Ascending aorta (tissue), 2 donors: ENCODE results near the gene TMPRSS11A. TPM values are rescaled to one million over a fixed set of nuclear protein-coding genes. Genes with fewer than 3 reads are reported as not detected.

Source experiments
- DNase-seq, 2 donors: peaks; one replicate each; pipeline ENCODE4 v3.0.0-alpha.2; 2019; ENCODE audit warnings: low spot score in 2 of 2
- H3K27ac ChIP-seq, 2 donors: fragments of 200-600 bp; sonication (generic); one replicate each; pipeline ENCODE4 v1.5.1; 2016 to 2017; ENCODE audit warnings: mild to moderate bottlenecking in 1 of 2
- H3K27me3 ChIP-seq: fragments of 200-600 bp; sonication (generic); one replicate; pipeline ENCODE4 v1.5.1; 2017
- H3K36me3 ChIP-seq, 2 donors: fragments of 200-600 bp; sonication (generic); one replicate each; pipeline ENCODE4 v1.5.1; 2016
- H3K4me1 ChIP-seq, 2 donors: fragments of 200-600 bp; sonication (generic); one replicate each; pipeline ENCODE4 v1.5.1; 2016 to 2017; ENCODE audit warnings: mild to moderate bottlenecking in 1 of 2
- H3K4me3 ChIP-seq, 2 donors: fragments of 200-600 bp; sonication (generic); one replicate each; pipeline ENCODE4 v1.5.1; 2016 to 2017; ENCODE audit warnings: mild to moderate bottlenecking in 1 of 2
- H3K9me3 ChIP-seq, 2 donors: fragments of 200-600 bp; sonication (generic); one replicate each; pipeline ENCODE4 v1.5.1; 2016
- intact Hi-C: fragments of 100-400 bp; cut with DNase I; formaldehyde crosslinking; loops from one replicate; pipeline ENCODE4 v1.15.1; 2023
- total RNA-seq: library from RNA; depleted of rRNA; stranded (reverse); fragments of >200 nt; gene quantifications from one replicate; pipeline ENCODE4 v1.1.0, GENCODE V29; 2016
- TF ChIP-seq, protein P1 (sequence below), 3 experiments: fragments of 200-600 bp in 2 of 3; fragments of 450-650 bp in 1 of 3; sonication (generic) in 2 of 3; IDR thresholded peaks; one replicate each; pipeline ENCODE4 v1.5.1; 2016 to 2019; ENCODE audit warnings: antibody characterized with exemption in 3 of 3, mild to moderate bottlenecking in 1 of 3, moderate library complexity in 1 of 3

The TMPRSS11A gene
- total RNA-seq, 1 donor from 2014 or later, result not detected

DNA sequence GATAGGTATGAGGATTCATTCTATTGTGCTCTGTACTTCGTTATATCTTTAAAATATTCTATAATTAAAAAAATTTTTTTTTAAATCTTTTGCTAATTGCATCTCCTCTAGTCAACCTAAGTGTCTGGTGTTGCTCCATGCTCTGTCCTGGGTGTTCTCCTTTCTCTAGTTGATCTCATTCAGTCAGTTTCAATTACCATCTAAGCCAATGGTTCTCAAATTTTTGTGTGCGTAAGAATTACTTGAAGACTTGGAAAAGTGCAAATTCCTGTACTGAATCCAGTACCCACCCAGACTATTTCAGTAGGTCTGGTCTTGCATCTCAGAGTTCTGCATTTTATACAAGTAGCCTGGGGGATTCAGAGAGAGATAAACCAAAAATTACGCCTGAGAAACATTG, 86.2 kb downstream of the TMPRSS11A start:
- TF ChIP-seq, protein P1, sequence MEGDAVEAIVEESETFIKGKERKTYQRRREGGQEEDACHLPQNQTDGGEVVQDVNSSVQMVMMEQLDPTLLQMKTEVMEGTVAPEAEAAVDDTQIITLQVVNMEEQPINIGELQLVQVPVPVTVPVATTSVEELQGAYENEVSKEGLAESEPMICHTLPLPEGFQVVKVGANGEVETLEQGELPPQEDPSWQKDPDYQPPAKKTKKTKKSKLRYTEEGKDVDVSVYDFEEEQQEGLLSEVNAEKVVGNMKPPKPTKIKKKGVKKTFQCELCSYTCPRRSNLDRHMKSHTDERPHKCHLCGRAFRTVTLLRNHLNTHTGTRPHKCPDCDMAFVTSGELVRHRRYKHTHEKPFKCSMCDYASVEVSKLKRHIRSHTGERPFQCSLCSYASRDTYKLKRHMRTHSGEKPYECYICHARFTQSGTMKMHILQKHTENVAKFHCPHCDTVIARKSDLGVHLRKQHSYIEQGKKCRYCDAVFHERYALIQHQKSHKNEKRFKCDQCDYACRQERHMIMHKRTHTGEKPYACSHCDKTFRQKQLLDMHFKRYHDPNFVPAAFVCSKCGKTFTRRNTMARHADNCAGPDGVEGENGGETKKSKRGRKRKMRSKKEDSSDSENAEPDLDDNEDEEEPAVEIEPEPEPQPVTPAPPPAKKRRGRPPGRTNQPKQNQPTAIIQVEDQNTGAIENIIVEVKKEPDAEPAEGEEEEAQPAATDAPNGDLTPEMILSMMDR (IDR thresholded peaks at IDR 0.05), result no peak
- Histone ChIP-seq H3K9me3 (no peaks in the 10 kb centered on the region), H3K4me1 (no peaks in the 10 kb centered on the region), H3K27ac (no peak overlapping the region), H3K27me3 (no peaks in the 10 kb centered on the region), H3K36me3 (no peaks in the 10 kb centered on the region), H3K4me3 (no peak overlapping the region)
- DNase-seq, result no peak
- intact Hi-C loops, result no loop called here

DNA sequence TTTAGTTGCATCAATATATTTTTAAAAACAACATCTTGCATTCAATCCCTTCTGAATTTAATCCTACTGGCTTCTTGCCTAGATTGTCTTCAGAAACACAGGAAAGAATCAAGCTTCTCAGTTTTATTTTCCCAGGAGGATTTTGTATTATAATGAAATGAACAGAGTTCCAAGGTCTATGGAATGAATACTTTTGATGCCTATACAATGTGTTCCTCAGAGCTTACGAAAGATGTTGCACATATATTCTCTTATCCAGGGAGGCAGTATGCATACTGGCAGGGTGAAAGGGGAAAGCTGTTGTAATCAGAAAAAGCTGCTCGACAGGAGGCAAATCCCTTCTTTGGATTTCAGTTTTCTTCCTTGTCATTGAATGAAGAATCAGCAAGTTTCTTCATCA, 88.3 kb downstream of the TMPRSS11A start:
- Histone ChIP-seq H3K36me3 (no peaks in the 10 kb centered on the region), H3K4me3 (no peak overlapping the region), H3K27me3 (no peaks in the 10 kb centered on the region), H3K9me3 (no peaks in the 10 kb centered on the region), H3K27ac (no peak overlapping the region), H3K4me1 (no peaks in the 10 kb centered on the region)
- intact Hi-C loops, result no loop called here
- TF ChIP-seq, protein P1 (IDR thresholded peaks at IDR 0.05), result no peak
- DNase-seq, result no peak

DNA sequence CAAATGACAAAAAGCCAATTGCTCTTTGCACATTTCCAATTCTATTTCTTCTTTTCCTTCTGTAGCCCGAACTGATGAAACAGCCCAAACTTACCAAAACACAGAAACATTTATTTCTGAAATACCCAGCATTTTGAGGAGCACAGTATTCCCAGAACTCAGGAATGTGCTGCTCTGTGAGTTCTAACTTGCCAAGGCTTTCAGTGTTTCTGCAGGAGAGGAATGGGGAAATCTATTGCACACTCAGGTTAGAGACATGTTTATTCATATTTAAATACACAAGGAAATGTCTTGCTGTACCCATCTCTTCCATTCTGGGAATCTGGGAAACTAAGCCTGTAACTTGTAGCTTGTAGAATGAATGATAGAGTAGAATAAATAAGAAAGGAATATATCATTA, 90.2 kb downstream of the TMPRSS11A start:
- Histone ChIP-seq H3K36me3 (no peaks in the 10 kb centered on the region), H3K4me3 (no peak overlapping the region), H3K27ac (no peak overlapping the region), H3K27me3 (no peaks in the 10 kb centered on the region), H3K9me3 (no peaks in the 10 kb centered on the region), H3K4me1 (no peaks in the 10 kb centered on the region)
- DNase-seq, result no peak
- TF ChIP-seq, protein P1 (IDR thresholded peaks at IDR 0.05), result no peak
- intact Hi-C loops, result no loop called here

DNA sequence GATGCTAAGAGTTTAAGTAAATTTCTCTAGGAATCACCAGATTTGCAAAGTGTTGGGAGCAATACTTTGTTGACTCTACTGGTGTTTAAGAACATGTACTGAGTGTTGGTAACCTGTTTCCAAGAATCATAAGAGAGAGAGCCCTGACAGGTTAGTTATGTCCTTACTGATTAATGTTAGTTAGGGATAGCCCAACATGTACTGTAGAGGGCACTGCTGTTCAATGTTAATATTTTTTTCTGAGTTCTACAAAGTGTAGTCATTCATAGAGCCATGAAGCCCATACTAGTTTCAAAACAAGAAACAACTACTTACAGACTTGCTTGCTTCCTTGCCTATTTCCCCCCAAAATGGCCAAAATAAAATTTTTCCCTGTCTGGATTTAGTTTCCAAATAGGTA, 91.4 kb downstream of the TMPRSS11A start:
- DNase-seq, result no peak
- Histone ChIP-seq H3K4me1 (no peaks in the 10 kb centered on the region), H3K36me3 (no peaks in the 10 kb centered on the region), H3K9me3 (peaks cover 0 to 8% of the 10 kb centered on the region in 2 donors), H3K4me3 (no peak overlapping the region), H3K27ac (no peak overlapping the region), H3K27me3 (no peaks in the 10 kb centered on the region)
- intact Hi-C loops, result no loop called here
- TF ChIP-seq, protein P1 (IDR thresholded peaks at IDR 0.05), result no peak

DNA sequence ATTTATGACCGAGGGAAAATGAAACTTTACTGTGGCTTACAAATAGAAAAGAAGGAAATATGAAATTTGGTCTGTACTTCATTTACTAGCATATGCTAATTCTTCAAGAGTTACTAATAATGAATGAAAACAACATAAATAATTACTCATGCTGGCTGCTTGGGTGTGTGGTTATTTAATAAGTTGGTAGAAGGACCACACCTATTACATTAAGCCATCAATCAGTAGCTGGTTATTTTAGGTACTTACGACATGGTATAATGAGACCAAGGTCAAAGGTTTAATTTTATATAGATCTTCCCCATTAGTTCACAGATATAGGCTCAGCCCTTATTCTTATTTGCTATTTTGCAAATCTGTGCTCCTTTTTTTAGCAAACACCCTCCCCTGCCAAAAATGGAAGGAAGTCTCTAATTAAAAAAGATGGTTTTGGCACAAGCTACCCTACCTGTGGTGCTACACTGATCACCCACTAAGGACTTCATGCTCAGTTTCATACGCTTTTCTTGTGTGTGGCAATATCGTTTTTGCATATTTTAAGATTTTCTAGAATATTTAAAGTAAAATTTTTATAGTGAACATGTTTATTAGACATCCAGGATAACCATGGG, 93.6 kb downstream of the TMPRSS11A start:
- peaks cover 0 to 8% of the 10 kb centered on the region in 2 donors for H3K9me3 ChIP-seq
- no peaks in the 10 kb centered on the region for H3K36me3 ChIP-seq
- H3K27ac ChIP-seq, result no peak overlapping the region
- no peaks in the 10 kb centered on the region for H3K27me3 ChIP-seq
- H3K4me3 ChIP-seq, result no peak overlapping the region
- intact Hi-C loops, result no loop called here
- DNase-seq, result no peak
- TF ChIP-seq, protein P1 (IDR thresholded peaks at IDR 0.05), result no peak
- no peaks in the 10 kb centered on the region for H3K4me1 ChIP-seq

DNA sequence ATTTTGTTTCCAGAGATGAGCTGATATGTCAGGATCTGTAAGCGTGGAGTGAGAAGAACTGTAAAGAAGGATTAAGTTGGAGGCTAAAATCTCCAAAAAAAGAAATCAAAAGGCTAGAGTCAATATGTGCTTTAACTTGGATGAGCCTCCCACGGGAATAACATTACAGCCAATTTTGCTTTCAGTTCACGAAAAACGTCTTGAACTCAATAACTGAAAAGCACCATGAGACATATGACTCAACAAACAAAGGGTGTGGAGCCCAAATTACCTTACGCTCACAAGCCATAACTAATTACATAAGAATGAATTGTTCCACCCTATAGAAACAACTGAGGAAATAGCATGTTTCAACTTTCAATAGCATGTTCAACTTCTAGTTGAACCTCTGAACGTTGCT, 101.8 kb downstream of the TMPRSS11A start:
- TF ChIP-seq, protein P1 (IDR thresholded peaks at IDR 0.05), result no peak
- Histone ChIP-seq H3K27ac (no peak overlapping the region), H3K4me3 (no peak overlapping the region), H3K4me1 (no peaks in the 10 kb centered on the region), H3K36me3 (no peaks in the 10 kb centered on the region), H3K27me3 (no peaks in the 10 kb centered on the region), H3K9me3 (no peaks in the 10 kb centered on the region)
- intact Hi-C loops, result no loop called here
- DNase-seq, result no peak
